Activated B cell treated with CpG ODN at 0.5 μM for 24 hours (primary cell): ENCODE data around the gene PTPN4. TPM values are rescaled to one million over a fixed set of nuclear protein-coding genes. Genes with fewer than 3 reads are reported as not detected.
"Not testable (repeated sequence)": the region's sequence is repeated elsewhere in the genome, so short reads cannot be mapped to it uniquely, and the experiment has no call there.

ENCODE experiments used
- ATAC-seq: fragments of 200-7000 bp; cut with Tn5 transposase; one replicate; pipeline ENCODE4 v1.10.0; 2021; ENCODE audit warnings: low read depth, mild to moderate bottlenecking, moderate library complexity
- CTCF ChIA-PET: fragments of 350-600 bp; sonication (Branson Sonifier 250); formaldehyde crosslinking; loops from one replicate; lab custom pipeline; 2021; ENCODE audit warnings: antibody characterized with exemption; lab: Charles Lee
- POLR2A ChIA-PET: fragments of 350-600 bp; sonication (Branson Sonifier 250); formaldehyde crosslinking; loops from one replicate; lab custom pipeline; 2021; ENCODE audit warnings: antibody characterized with exemption; lab: Charles Lee
- DNase-seq: peaks from one replicate; pipeline ENCODE4 v3.0.0; 2022
- H3K27ac Mint-ChIP-seq: one replicate; pipeline ENCODE4 v1.8.0; 2020; ENCODE audit warnings: mixed read lengths
- H3K27me3 Mint-ChIP-seq: one replicate; pipeline ENCODE4 v1.8.0; 2021; ENCODE audit warnings: mixed read lengths
- H3K36me3 Mint-ChIP-seq: one replicate; pipeline ENCODE4 v1.8.0; 2021; ENCODE audit warnings: low read depth, mixed read lengths
- H3K4me1 Mint-ChIP-seq: one replicate; pipeline ENCODE4 v1.8.0; 2021; ENCODE audit warnings: mixed read lengths
- H3K4me3 Mint-ChIP-seq: one replicate; pipeline ENCODE4 v1.8.0; 2020; ENCODE audit warnings: mild to moderate bottlenecking, mixed read lengths
- H3K9me3 Mint-ChIP-seq: one replicate; pipeline ENCODE4 v1.8.0; 2020; ENCODE audit warnings: mixed read lengths
- intact Hi-C: fragments of 100-400 bp; cut with micrococcal nuclease; formaldehyde crosslinking; loops from one replicate; pipeline ENCODE4 v1.15.1; 2024
- total RNA-seq: library from RNA; stranded (reverse); gene quantifications from 2 replicates; pipeline ENCODE4 v1.2.3, GENCODE V29; 2022
- TF ChIP-seq, protein P1 (sequence below): fragments of 200-600 bp; IDR thresholded peaks from one replicate; pipeline ENCODE4 v1.8.0; 2022; ENCODE audit warnings: antibody characterized with exemption, mild to moderate bottlenecking

PTPN4 gene
- total RNA-seq, 1 donor from 2014 or later, result 41.2 TPM

- intact Hi-C loops, result no loop called here
- H3K27ac Mint-ChIP-seq, result no peak overlapping the region
Observed at GRCh38 chr2:119794237-119794636, 34.5 kb downstream of the PTPN4 start.

GRCh38 chr2:119795309-119796303 is 35.9 kb downstream of the PTPN4 start:
- ChIA-PET CTCF (no interaction called here), POLR2A (no interaction called here)
- DNase-seq (no peak), ATAC-seq (no peak)
- Mint-ChIP-seq H3K4me1 (peaks cover 7% of the 10 kb centered on the region), H3K4me3 (no peak overlapping the region), H3K27me3 (no peaks in the 10 kb centered on the region), H3K9me3 (peaks cover 17% of the 10 kb centered on the region), H3K36me3 (peaks cover 32% of the 10 kb centered on the region), H3K27ac (no peak overlapping the region)
- TF ChIP-seq, protein P1, sequence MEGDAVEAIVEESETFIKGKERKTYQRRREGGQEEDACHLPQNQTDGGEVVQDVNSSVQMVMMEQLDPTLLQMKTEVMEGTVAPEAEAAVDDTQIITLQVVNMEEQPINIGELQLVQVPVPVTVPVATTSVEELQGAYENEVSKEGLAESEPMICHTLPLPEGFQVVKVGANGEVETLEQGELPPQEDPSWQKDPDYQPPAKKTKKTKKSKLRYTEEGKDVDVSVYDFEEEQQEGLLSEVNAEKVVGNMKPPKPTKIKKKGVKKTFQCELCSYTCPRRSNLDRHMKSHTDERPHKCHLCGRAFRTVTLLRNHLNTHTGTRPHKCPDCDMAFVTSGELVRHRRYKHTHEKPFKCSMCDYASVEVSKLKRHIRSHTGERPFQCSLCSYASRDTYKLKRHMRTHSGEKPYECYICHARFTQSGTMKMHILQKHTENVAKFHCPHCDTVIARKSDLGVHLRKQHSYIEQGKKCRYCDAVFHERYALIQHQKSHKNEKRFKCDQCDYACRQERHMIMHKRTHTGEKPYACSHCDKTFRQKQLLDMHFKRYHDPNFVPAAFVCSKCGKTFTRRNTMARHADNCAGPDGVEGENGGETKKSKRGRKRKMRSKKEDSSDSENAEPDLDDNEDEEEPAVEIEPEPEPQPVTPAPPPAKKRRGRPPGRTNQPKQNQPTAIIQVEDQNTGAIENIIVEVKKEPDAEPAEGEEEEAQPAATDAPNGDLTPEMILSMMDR, result no peak
- intact Hi-C loops, result no loop called here

More at GRCh38 chr2:119794237-119794636, 34.5 kb downstream of the PTPN4 start:
- ChIA-PET CTCF (no interaction called here), POLR2A (no interaction called here)
- DNase-seq, result no peak
- Mint-ChIP-seq H3K4me3 (no peak overlapping the region), H3K27me3 (no peaks in the 10 kb centered on the region), H3K4me1 (peaks cover 3% of the 10 kb centered on the region), H3K9me3 (peaks cover 24% of the 10 kb centered on the region), H3K36me3 (peaks cover 41% of the 10 kb centered on the region)
- ATAC-seq, result no peak
- TF ChIP-seq, protein P1, result no peak

- intact Hi-C loops, result no loop called here
- peaks cover 28% of the 10 kb centered on the region for H3K4me1 Mint-ChIP-seq
- ChIA-PET CTCF (no interaction called here), POLR2A (no interaction called here)
- H3K4me3 Mint-ChIP-seq, result no peak overlapping the region
- ATAC-seq (no peak), DNase-seq (no peak)
- TF ChIP-seq, protein P1, result no peak
- H3K27ac Mint-ChIP-seq, result no peak overlapping the region
- H3K9me3 Mint-ChIP-seq, result peaks cover 7% of the 10 kb centered on the region
- H3K36me3 Mint-ChIP-seq, result peaks cover 9% of the 10 kb centered on the region
- no peaks in the 10 kb centered on the region for H3K27me3 Mint-ChIP-seq
Observed at GRCh38 chr2:119800376-119800902, 40.7 kb downstream of the PTPN4 start.

DNA sequence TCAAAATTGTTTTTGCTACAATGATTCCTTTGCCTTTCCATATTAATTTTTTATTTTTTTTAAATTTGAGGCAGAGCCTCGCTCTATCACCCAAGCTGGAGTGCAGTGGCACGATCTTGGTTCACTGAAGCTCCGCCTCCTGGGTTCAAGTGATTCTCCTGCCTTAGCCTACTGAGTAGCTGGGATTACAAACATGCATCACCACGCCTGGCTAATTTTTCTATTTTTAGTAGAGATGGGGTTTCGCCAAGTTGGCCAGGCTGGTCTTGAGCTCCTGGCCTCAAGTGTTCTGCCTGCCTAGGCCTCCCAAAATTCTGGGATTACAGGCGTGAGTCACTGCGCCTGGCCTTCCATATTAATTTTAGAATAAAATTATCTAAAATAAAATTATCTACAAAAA is 41.3 kb downstream of the PTPN4 start:
- Mint-ChIP-seq H3K27me3 (no peaks in the 10 kb centered on the region), H3K4me3 (no peak overlapping the region), H3K9me3 (peaks cover 7% of the 10 kb centered on the region), H3K36me3 (peaks cover 11% of the 10 kb centered on the region), H3K27ac (no peak overlapping the region), H3K4me1 (peaks cover 28% of the 10 kb centered on the region)
- POLR2A ChIA-PET, result no interaction called here
- TF ChIP-seq, protein P1, result no peak
- CTCF ChIA-PET, result no interaction called here
- intact Hi-C loops, result no loop called here
- no peak for ATAC-seq
- DNase-seq, result no peak

DNA sequence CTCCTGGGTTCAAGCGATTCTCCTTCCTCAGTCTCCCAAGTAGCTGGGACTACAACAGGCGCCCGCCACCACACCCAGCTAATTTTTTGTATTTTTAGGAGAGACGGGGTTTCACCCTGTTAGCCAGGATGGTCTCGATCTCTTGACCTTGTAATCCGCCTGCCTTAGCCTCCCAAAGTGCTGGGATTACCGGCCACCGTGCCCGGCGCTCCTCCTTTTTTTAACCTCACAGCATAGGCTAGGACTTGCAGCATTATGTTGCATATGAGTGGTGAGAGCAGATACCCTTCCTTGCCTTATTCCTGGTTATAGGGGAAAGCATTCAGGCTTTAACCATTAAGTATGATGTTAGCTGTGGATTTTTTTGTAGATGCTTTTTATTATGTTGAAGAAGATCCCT is 42.3 kb downstream of the PTPN4 start:
- H3K27ac Mint-ChIP-seq, H3K9me3 Mint-ChIP-seq, ATAC-seq, H3K27me3 Mint-ChIP-seq, intact Hi-C loops, CTCF ChIA-PET, POLR2A ChIA-PET, DNase-seq, H3K4me3 Mint-ChIP-seq: not testable (repeated sequence)
- Mint-ChIP-seq H3K36me3 (peaks cover 15% of the 10 kb centered on the region), H3K4me1 (peaks cover 29% of the 10 kb centered on the region)
